8988T (cell line): Measurements from ENCODE around the gene PHF14.
A peak's percentile ranks its signal among the peaks of the same experiment; 100 is the strongest.
"Not testable (repeated sequence)": the region's sequence is repeated elsewhere in the genome, so short reads cannot be mapped to it uniquely, and the experiment has no call there.

ENCODE experiments used
- DNase-seq: peaks from one replicate; pipeline ENCODE4 v3.0.0; 2011

Gene PHF14, protein sequence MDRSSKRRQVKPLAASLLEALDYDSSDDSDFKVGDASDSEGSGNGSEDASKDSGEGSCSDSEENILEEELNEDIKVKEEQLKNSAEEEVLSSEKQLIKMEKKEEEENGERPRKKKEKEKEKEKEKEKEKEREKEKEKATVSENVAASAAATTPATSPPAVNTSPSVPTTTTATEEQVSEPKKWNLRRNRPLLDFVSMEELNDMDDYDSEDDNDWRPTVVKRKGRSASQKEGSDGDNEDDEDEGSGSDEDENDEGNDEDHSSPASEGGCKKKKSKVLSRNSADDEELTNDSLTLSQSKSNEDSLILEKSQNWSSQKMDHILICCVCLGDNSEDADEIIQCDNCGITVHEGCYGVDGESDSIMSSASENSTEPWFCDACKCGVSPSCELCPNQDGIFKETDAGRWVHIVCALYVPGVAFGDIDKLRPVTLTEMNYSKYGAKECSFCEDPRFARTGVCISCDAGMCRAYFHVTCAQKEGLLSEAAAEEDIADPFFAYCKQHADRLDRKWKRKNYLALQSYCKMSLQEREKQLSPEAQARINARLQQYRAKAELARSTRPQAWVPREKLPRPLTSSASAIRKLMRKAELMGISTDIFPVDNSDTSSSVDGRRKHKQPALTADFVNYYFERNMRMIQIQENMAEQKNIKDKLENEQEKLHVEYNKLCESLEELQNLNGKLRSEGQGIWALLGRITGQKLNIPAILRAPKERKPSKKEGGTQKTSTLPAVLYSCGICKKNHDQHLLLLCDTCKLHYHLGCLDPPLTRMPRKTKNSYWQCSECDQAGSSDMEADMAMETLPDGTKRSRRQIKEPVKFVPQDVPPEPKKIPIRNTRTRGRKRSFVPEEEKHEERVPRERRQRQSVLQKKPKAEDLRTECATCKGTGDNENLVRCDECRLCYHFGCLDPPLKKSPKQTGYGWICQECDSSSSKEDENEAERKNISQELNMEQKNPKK

DNA sequence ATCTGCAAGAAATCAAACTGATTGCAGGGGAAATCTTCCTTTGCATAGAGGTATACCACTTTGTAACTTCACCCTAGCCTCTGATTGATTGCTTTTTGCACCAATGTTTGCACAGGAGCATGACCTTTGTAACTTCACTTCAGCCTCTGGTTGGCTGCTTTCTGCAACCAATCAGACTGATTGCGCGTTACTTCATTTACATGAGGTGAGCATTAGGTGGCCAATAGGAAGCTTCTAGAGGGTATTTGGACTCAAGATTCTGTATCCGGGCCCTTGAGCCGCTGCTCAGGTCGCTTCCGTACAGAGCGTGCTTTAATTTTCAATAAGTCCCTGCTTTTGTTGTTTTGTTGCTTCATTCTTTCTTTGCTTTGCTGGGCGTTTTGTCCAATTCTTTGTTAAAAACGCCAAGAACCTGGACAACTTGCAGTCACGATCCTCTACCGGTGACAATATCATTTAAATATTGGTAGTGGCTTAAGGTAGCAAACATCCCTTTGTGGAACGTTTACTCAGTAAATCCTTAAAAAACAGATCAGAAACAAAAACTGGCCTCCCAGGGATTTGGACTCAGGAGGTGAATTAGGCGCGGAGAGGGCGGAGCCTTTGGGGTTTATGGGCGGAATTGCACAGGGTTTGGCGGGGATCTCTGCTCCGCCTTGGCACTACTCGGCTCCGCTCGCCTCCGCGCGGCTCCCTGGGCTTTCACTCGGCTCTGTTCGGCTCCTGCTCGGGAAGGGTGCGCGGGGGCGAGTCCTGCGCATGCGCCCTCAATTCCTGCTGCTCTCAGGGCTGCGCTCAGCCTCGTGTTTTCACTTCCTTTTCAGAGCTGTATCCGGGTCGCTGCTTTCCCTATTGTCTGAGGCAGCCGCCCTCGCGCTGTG lies at the start of gene PHF14:
Gene PHF14 (plus strand): TSS at position 812 of the 881 bp plus-strand sequence. CDS start 452 bp downstream, outside the sequence.
- DNase-seq = peak; percentile 56

DNA sequence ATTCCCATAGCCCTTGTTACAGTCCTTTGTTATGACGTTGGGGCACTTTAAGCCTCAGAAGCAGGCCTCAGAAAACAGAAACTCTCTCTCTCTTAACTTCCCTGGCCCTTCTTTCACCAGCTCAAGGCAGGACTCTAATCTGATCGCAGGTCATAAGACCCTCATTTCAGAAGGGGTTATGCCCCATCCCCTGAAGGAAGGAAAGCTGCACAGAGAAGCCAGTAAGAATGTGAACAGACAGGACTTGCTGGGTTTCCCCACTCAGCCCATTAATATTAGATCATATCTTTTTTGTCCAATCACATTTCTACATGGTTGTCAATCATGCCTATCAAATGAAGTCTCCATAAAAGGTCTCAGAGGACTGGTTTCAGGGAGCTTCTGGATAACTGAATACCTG lies 49.3 kb upstream of the PHF14 start:
- DNase-seq = no peak

DNA sequence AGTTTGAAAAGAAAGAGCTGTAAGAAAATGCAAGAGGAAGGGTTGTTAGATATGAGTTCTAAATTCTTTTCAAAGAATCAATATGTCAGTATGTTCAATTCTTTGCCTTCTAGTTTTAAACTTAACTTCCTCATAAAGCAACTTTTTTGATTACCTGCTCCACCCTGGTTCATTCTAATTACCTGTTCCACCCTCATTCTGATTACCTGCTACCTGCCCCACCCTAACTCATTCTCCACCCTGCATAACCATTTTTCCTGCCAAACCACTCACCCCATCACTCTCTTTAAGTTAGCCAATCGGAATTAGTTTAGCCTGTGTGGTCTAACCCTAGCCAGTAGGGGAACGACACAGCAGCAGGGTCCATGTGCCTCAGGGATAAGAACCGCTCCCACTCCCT lies 45.5 kb upstream of the PHF14 start:
- DNase-seq = not testable (repeated sequence)

DNA sequence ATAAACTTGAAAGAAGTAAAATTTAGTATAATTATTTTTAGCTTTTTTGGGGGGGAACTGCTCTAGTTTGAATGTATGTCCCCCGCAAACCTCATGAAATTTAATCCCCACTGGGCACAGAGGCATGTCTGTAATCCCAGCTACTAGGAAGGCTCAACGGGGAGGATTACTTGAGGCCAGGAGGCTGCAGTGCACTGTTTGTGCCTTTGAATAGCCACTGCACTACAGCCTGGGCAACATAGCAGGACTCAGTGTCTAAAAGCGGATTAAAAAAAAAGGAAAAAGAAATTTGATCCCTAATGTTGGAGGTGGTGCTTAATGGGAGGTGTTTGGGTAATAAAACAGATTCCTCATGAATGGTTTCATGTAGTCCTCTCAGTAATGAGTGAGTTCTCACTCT lies 43.1 kb upstream of the PHF14 start:
- no peak for DNase-seq

DNA sequence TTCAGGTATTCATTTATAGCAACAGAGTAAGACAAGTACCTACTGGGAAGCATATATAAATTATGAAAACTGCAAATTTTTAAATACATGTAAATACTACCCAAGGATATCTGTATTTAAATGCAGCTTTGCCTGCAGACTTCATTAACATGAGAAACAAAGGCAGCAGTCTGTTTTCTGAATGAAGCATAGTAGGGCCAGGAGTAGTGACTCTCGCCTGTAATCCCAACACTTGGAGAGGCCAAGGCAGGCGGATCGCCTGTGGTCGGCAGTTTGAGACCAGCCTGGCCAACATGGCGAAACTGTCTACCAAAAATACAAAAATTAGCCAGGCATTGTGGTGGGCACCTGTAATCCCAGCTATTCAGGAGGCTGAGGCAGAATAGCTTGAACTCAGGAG lies 42.5 kb upstream of the PHF14 start:
- DNase-seq = no peak

DNA sequence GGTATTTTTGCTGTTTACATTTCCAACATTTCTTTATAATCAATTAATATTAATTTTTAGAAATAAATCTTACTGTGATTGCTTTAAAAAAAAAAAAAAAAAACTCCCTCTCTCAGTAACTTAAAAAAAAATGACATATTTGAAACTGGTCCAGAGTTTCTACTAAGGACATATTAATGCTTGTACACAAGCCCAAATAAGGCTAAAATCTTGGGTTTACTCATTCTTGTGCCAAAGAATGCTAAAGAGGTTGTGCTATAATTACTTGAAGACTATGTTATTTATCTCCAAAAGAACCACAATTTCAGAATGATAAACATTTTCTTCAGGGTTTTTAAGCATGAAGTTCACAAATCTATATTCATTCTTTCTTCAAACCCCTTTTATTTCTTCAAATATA lies 39.4 kb upstream of the PHF14 start:
- DNase-seq = no peak

DNA sequence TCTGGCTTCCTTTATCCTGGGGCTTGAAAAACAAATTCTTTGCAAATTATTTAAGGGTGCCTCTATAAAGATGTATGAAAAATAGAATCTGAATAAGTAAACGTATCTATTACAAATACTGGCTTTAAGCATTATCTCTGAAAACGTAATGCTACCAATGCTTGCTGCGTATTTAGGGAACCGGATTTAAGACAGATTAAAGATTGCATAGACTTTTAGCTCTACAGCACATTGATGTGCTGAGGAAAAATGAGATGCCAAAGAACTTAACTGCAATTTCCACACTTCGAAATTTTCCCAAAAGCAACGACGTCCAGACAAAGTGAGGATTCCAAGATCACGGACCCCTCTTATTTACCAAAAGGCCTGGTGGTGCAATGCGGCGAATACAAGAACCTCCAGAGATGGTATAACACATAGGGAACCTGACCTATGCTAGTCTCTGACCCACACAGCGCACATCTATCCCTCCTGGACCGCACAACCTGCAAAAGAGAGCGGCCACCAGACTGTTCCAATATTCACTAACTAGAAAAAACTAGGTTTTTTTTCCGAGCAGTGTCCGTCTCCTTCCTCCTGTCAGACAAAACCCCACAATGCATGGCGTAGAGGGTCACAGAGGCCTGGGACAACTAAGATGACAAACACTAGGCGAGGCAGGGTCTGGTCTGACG lies 34.3 kb upstream of the PHF14 start:
- no peak for DNase-seq

DNA sequence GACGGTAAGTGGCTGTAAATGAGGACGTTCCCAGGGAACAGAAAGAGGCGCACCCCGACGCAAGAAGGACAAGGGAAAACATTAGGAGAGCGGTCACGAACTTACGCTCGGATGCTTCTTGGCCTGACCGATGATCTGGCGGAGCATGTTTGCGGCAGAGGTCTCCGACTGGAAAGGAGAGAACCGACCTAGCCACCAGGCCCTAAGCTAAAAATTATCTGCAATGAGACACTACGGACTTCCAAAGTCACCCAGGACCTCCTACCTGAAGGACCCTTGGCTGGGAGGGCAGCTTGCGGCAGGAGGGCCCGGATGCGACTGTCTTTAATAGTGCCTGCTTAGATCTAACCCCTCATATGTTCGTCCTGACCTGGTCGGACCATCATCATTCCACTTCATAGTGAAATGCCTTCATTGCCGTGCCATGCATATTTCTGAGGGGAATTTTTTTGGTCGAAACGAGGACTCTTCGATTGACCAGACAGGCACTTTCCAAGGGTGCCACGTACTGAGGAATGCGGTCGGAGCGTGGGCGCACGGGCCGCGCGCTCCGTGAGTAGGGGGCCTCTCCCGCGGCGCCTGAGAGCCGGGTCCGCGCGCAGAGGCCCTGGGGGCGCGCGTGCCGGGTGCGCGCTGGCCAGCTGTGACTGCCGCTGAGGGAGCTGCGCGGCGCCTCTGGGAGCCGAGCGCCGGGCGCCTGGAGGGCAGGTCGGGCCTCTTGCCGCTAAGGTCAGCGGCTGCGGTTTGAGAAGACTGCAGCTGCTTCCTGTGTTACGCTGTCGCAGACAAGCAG lies 33.6 kb upstream of the PHF14 start:
- DNase-seq = peak; percentile 75

DNA sequence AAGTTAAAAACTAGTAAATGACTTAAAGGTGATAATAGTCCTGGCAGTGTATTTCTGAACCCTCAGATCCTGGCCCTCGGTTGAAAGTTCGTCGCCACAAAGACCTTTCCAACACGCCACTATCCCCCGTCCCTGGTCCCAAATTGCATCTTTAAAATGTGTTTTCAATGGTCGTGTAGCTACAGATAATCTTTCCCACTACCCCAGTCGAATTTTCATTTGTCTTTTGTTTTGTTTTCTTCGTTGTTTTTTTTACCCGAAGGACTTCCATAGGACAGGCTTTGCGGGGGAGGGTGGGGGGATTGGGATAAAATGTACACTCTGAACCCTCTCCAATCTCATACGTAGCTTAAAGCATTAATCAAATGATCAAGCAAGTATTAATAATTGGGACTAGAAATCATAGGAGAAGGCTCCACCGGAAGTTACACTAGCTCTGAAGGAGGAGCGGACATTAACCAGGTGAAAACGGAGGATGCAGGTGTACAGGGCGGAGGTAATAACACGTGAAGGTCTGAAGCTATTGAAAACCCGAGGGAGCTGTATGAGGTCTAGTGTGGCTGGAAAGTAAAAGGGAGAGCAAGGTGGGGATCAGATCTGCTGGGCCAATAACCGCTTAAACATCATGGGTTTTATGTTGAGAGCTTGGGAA lies 32.8 kb upstream of the PHF14 start:
- DNase-seq = no peak

DNA sequence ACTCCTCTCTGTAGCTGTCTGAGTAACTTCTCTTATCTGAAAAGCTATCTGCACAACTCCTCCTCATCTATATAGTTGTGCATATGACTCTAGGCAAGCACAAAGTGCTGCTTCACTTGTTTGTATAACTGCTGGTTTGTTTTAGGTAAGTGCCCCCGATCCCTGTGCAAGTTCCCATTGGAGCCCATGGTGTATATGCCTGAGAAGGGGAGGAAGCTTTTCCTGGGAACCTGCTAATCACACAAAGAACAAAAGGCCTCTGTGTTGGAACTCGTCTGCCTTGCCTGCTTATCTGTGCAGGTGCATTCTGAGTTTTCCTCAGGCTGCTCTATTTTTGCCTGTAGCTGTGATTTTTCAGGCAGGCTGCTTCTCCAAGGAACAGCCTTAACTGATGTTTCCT lies 23.2 kb upstream of the PHF14 start:
- no peak for DNase-seq

DNA sequence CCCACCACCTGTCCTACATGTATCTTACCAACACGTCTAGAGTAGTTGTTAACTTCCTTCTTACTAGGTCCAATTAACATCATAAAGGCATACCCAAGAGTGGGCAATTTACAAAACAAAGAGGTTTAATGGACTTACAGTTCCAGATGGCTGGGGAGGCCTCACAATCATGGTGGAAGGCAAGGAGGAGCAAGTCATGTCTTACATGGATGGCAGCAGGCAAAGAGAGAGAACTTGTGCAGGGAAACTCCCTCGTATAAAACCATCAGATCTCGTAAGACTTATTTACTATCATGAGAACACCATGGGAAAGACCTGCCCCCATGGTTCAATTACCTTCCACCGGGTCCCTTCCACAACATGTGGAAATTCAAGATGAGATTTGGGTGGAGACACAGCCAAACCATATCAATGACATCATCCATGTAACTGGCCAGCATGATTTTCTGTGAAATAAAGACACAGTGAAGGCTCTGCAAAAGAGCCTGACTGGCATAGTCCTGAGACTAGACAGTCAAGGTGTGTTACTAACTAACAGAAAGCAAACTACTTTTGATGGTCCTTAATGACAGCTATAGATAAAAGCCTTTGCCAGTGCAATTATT lies 22.6 kb upstream of the PHF14 start:
- not testable (repeated sequence) for DNase-seq

DNA sequence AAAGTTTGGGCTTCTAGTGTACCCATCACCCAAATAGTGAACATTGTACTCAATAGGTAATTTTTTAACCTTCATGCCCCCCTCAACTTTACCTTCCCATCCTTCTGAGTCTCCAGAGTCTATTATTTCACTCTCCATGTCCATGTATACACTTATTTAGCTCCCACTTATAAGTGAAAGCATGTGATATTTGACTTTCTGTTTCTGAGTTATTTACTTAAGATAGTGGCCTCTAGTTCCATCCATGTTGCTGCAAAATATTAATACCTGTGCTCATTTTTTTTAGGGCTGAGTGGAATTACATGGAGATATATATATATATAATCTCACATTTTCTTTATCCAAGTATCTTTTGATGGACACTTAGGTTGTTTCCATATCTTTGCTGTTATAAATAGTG lies 21.1 kb upstream of the PHF14 start:
- no peak for DNase-seq

DNA sequence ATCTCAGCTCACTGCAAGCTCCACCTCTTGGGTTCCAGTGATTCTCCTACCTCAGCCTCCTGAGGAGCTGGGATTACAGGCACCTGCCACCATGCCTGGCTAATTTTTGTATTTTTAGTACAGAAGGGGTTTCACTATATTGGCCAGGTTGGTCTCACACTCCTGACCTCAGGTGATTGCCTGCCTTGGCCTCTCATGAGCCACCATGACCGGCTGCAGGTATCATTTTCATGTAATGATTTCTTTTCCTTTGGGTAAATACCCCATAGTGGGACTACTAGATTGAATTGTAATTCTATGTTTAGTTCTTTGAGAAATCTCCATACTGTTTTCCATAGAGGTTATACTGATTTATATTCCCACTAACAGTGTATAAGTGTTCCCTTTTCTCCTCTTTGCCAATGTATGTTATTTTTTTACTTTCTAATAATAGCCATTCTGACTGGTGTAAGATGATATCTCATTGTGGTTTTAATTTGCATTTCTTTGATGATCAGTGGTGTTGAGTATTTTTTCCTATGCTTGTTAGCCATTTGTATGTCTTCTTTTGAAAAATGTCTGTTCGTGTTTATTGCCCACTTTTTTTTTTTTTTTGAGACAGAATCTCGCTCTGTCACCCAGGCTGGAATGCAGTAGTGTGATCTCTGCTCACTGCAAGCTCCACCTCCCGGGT lies 20.5 kb upstream of the PHF14 start:
- DNase-seq = not testable (repeated sequence)

DNA sequence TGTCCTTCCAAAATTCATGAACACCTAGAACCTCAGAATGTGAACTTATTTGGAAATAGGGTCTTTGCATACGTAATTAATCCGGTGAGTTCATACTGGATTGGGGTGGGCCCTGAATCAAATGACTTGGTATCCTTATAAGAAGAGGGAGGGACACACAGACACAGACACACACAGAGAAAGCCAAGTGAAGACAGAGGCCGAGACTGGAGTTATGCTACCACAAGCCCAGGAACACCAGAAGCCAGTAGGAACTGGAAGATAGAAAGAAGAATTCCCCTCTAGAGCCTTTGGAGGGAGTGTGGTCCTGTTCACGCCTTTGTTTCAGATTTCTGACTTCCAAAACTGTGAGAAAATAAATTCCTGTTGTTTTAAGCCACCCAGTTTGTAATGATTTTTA lies 17.1 kb upstream of the PHF14 start:
- no peak for DNase-seq

DNA sequence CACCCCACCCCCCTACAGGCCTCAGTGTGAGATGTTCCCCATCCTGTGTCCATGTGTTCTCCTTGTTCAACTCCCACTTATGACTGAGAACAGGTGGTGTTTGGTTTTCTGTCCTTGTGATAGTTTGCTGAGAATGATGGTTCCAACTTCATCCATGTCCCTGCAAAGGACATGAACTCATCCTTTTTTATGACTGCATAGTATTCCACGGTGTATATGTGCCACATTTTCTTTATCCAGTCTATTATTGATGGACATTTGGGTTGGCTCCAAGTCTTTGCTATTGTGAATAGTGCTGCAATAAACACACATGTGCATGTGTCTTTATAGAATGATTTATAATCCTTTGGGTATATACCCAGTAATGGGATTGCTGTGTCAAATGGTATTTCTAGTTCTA lies 13.4 kb upstream of the PHF14 start:
- DNase-seq = not testable (repeated sequence)

DNA sequence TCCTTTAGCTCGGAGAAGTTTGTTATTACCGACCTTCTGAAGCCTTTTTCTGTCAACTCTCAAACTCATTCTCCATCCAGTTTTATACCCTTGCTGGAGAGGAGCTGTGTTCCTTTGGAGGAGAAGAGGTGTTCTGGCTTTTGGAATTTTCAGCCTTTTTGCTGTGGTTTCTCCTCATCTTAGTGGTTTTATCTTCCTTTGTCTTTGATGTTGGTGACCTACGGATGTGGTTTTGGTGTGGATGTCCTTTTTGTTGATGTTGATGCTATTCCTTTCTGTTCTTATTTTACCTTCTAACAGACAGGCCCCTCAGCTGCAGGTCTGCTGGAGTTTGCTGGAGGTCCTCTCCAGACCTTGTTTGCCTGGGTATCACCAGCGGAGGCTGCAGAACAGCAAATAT lies 8.7 kb upstream of the PHF14 start:
- not testable (repeated sequence) for DNase-seq

DNA sequence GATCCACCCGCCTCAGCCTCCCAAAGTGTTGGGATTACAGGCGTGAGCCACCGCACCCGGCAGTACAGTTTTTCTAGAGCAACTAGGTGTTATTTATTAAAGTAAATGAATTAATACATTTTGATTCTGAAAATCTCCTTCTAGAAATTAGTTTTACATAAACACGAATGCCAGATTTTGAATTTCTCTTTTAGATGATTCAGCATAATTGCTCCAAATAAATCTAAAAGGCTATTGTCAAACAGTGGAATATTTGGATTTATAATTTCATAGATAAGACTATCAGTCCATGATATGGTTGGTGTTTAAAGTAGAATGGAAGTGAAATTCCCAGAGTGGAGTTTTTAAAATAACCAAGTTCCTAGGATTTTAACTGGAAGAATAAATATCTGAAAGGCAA lies 1.5 kb upstream of the PHF14 start:
- DNase-seq = no peak

DNA sequence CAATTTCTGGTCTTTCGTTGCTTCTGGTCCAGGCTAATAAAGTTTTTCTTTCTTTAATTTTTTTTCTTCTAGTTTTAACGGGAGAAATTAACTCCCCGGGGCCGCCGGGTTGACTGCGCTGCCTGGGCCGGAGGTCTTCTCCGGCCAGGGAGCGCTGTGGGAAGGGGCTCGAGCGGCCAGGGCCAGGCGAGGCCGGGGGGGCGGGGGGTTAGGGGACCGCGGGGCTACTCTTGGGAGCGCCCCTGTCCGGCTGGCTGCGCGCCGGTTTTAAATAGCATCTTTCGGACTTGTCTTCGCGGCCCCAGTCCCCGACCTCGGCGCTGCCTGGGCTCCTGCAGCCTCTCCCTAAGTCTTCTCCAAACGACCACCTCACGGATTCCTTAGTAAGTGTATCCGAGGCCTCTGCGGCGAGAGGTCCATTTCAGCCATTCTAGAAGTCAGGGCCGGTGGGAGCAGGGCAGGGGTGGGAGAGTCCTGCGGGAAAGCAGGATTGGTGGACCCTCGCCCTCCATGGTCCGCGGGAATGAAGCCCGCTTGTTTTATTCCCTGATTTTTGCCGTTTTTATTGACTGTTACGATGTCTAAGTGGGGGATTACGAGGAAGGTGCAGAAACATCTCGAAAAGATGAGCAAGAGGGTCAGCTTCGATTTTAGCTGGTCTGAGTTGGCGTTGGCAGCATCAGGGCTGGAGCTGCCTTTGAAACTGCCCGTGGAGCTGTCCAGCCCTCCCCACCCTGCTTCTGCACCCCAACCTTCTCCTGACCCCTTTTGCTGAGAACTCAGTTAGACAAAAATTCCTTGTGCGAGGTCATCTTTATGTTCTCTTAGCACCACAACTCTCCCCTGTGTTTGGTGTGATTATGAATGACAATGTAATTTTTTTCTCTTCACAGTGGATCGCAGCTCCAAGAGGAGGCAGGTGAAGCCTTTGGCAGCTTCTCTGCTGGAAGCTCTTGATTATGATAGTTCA lies 555 bp downstream of the PHF14 start:
- no peak for DNase-seq

DNA sequence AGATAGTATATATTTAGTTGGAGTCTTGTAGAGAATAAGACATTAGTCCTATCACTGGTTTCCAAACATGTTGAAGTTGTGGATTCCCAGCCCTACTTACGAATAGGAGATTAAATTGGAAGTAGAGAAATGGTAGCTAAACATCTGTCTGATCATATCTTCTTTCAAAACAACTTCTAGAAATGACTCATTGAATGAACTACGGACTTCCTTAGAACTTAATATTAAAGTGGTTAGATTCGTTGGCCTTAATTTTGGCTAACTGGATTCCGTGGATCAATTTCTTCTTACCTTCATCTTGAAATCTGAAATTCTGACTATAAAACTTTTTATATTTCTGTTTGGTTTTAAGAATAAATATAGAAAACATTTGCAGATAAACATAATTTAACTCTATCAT lies 3.4 kb downstream of the PHF14 start:
- no peak for DNase-seq
